CD4-positive, alpha-beta T cell treated with Interleukin-10 for 1 hour (primary cell): Measurements from ENCODE around the gene CYB561D1.

Experiments used
- DNase-seq: peaks from one replicate; pipeline ENCODE4 v3.0.0-alpha.2; 2020

Gene CYB561D1

GRCh38 chr1:109531380-109531779 is 37.5 kb downstream of the CYB561D1 start:
- DNase-seq = no peak

DNA sequence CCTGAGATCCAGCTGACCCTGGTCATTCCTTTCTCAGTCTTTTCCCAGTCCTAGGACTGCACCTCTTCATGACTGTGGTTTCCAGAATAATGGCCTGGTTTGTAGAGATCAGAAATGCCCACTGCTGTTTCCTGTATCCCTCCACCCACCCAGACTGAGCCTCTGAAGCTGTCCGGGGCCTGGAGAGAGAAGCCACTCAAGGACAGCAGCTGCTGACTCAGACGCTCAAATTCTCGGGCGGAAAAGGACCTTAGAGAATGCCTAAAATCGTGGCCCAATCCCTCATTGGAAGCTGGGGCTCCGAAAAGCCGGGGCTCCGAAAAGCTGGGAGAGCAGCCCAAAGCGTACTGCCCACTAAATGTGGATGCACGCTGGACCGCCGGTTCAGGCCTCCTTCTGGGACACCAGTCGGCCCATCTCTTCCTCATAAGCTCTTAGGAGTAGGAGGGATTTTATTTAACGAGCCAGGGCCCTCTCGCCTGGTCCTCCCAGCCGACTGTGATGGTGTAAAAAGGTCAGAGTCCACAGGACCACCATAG is 38.0 kb downstream of the CYB561D1 start:
- DNase-seq = no peak

DNA sequence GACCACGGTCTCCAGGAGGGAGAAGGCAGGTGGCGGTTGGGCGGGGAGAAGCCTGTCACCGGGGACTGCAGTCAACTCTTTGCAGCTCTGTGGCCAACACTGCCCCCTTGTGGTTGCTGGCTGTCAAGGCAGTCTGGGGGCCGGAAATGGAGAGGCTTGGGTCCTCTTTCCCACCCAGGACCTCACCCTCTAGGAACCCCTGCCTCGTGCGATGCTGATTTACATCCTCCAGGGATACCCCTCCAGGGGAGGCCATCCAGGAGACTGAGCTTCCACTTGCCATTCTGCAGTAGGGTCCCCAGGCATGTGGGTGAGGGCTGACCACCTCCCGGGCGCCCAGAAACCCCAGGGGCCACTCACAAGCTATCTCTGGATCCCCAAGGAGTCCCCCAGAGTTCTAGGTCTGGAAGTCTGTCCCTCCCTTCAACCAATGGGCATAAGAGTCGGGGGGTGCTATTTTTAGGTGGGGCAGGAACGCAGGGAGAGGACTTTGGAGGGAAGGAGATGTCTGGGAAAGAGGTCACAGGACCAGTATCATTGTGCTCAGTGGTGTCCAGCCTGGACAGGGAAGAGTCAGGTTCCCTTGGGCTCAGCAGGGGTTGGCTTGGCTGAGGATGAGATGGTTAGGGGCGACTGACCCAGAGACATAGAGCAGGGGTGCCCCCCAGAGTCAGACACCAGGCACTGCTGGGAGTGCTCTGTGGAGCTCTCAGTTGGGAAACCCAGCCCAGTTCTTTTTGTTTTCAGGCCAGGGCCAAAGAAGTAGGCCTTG is 38.7 kb downstream of the CYB561D1 start:
- DNase-seq = peak; percentile 91

DNA sequence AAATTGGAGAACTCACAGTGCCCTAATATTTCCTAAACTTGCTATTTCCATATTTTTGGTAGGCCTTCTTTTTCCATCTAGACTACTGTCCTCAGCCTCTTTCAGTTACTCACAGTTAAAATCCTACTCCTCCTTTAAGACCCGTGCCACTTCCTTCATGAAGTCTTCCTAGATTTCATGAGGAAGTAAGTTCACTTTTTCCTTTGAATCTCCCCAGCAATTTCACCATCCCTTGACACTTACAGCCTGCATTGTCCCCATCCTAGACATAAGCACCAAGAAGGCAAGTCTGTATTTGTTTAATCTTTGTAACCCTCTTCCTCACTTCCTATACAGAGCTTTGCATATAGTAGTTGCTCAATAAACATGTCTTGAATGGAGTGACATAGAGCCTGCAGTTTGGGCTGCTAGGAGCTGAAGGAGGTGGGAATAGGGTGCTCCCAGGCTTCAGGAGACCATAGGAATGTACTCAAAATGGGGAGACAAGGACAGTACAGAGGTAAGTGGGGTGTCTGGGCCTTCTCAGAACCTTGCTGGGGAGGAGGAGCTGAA is 40.5 kb downstream of the CYB561D1 start:
- no peak for DNase-seq

DNA sequence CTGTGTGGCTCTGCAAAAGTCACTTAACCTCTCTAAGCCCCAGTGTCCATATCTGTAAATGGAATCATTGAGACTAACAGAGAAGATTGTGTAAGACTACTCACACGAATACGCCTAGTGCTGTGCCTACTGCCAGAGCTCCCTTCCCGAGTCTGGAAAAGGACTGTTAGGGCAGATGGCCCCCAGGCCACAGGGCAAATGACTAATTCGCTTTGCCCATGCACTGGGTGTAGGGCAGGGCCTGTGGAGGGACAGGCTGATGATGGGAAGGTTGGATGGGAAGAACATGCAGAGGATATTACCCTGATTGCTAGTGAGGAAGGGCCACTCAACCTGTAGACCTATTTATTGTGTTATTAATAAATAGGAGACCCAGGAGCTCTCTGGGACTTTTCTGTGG is 41.6 kb downstream of the CYB561D1 start:
- DNase-seq = no peak

GRCh38 chr1:109535971-109536491 is 42.1 kb downstream of the CYB561D1 start:
- DNase-seq = no peak

GRCh38 chr1:109537450-109538178 is 43.7 kb downstream of the CYB561D1 start:
- no peak for DNase-seq

DNA sequence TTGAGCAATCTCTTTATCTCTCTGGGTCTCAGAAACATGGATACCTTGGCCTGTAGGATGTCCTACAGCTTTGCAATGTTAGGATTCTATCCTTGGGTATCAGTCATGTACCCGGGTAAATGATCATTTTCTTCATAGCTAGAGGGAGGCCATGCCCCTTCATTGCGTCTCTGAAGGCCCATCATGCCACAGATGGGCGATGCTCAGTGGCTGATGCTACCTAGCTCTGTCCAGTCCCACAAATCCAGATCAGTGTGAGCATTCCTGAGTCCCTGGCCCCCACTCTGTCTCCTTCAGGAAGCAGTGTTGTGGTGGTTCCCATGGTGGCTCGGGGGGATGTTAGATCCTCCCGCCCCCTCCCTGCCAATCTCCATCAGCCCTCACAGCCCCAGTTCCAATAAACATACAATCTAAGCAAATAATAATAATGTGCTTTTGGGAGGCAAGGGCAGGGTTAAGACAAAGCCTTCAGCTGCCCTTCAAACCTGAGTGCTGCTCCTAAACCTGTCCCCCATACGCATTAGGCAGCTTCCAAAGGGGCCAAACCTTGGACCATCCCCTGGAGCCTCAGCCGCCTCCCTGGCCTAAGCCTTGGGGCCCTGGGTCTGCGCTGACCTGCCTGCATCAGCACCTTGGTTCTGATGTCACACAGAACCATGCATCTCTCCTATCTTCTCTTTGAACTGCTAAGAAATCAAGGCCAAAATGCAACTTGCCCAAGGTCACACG is 45.1 kb downstream of the CYB561D1 start:
- no peak for DNase-seq

- no peak for DNase-seq
Measured at GRCh38 chr1:109539676-109540075, 45.8 kb downstream of the CYB561D1 start, which contains the start of gene GPR61. TSS of gene GPR61 (plus strand) at chr1:109539872. CDS start at chr1:109543023, 3,151 bp downstream.

DNA sequence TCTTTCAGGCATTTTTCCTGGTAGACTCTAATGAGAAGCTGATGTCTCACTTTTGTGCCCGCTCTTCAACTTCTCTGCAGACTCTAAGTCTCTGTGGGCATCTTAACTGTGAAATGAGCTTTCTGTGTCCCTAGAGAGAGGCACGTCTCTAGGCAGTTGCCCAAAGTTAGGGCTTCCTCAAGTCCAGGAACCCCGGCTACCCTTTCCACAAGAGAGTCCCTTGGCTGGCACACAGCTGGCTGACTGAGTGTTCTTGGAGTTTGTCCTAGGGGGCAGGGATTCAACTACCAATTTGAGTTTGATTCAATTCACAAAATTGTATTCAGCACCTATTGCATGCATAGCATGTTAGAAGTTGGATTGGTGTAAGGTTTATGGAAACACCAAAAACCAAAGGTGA is 47.2 kb downstream of the CYB561D1 start:
- no peak for DNase-seq

DNA sequence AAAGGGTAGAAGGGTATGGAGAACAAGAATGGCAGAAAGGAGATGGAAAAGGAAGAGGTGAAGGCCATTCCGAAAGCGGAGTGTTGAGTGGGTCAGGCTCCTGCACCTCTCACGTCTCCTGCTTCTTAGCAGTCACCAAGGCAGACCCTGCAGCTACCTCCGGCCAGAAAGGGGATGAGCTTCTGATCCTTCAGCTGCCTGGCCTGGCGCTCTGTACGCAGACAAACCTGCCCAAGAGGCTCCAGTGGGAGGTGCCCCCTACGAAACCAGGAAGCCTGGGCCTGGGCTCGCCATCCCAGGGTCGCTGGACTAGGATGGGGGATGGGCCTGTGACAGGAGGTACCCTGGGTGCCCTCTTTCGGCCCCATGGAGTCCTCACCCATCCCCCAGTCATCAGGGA is 48.8 kb downstream of the CYB561D1 start:
- DNase-seq = no peak

DNA sequence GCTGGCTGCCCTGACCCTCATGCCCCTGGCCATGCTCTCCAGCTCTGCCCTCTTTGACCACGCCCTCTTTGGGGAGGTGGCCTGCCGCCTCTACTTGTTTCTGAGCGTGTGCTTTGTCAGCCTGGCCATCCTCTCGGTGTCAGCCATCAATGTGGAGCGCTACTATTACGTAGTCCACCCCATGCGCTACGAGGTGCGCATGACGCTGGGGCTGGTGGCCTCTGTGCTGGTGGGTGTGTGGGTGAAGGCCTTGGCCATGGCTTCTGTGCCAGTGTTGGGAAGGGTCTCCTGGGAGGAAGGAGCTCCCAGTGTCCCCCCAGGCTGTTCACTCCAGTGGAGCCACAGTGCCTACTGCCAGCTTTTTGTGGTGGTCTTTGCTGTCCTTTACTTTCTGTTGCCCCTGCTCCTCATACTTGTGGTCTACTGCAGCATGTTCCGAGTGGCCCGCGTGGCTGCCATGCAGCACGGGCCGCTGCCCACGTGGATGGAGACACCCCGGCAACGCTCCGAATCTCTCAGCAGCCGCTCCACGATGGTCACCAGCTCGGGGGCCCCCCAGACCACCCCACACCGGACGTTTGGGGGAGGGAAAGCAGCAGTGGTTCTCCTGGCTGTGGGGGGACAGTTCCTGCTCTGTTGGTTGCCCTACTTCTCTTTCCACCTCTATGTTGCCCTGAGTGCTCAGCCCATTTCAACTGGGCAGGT is 49.5 kb downstream of the CYB561D1 start:
- DNase-seq = no peak

- DNase-seq = no peak
Measured at GRCh38 chr1:109543988-109544735, 50.3 kb downstream of the CYB561D1 start.

DNA sequence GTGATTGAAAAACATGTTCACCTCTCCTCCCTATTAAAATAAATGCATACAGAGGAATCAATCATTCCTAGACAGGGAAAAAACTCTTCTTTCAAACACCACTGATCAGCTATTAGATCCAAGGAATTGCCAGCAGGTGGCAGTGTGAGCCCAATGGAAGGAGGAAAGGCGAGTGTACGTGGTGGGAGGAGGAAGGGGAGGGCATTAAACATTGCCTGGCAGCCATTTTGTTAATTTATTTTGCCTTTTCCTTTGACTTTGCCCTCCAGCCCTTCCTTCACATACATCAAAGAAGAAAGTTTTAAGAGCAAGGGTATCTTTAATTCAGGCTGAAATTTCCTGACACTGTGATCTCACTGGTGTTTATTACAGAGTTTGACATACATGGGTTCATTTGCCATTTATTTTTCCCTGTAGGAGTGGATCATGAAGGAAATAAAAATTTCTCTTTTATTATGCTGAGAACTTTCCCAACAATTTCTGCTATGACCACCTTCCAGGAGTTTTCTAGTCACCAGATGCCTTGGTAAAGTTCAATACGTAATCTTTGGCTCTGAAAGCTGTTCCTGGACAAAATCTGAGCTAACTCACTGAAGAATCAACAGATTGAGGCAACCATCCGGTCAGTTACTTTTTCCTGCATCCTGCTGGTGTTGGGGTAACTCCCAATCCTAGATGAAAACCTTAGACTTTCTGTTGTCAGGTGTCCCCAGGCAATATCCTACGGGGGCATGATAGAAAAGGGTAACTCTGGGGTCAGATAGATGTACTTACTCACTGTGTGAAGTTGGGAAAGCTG is 52.6 kb downstream of the CYB561D1 start:
- DNase-seq = peak; percentile 92

GRCh38 chr1:109547463-109548320 is 53.8 kb downstream of the CYB561D1 start:
- peak; percentile 18 for DNase-seq

DNA sequence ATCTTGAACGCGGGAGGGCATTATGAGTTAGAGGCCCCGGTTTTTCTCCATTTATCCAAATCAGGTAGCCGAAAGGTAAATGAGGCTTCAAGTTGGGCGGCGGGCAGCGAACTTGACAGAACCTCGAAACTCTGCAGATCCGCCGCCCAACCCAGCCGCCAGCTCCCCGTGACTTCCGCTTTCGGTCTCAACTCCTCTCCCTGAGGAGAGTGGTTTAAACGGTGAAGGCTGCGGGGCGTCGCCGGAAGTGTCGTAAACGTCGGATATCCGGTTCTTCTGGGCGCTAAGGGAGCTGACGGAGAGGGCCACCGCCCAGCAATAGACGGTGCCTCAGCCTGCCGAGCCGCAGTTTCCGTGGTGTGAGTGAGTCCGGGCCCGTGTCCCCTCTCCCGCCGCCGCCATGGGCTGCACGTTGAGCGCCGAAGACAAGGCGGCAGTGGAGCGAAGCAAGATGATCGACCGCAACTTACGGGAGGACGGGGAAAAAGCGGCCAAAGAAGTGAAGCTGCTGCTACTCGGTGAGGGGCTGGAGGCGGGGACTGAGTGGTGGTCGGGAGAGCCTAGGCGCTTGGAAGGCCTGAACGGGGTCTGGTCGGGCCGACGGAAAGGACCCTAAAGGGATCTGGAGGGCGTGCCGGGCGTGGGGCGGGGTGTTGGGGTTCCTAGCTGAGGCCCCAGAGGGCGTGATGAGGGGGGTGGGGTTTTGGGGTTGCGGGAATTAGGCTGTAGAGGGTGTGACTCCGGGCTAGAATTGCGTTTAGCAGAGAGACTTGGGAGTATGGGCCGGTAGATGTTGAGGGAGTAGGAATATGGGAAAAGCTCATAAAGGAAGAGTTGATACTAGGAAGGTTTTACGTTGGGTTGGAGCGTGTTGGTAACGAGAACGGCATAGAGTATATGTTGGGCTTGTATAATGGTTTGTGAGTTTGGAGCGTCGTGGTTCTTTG is 54.7 kb downstream of the CYB561D1 start, which contains the start of gene GNAI3:
Gene GNAI3 (plus strand): TSS at position 295 of the 947 bp plus-strand sequence. CDS start 106 bp downstream, at position 401.
- peak; percentile 96 for DNase-seq
